Stimulated activated CD4-positive, alpha-beta T cell treated with anti-CD3 and anti-CD28 coated beads, Interleukin-4, amount 100 ng/mL, for 48 hours (primary cell): ENCODE measurements around the gene PHF12.
"Not testable (repeated sequence)": the region's sequence is repeated elsewhere in the genome, so short reads cannot be mapped to it uniquely, and the experiment has no call there.

Experiments used
- DNase-seq, 2 donors: peaks; one replicate each; pipeline ENCODE4 v3.0.0-alpha.2; 2020; ENCODE audit warnings: low read depth in 2 of 2

Gene PHF12

DNA sequence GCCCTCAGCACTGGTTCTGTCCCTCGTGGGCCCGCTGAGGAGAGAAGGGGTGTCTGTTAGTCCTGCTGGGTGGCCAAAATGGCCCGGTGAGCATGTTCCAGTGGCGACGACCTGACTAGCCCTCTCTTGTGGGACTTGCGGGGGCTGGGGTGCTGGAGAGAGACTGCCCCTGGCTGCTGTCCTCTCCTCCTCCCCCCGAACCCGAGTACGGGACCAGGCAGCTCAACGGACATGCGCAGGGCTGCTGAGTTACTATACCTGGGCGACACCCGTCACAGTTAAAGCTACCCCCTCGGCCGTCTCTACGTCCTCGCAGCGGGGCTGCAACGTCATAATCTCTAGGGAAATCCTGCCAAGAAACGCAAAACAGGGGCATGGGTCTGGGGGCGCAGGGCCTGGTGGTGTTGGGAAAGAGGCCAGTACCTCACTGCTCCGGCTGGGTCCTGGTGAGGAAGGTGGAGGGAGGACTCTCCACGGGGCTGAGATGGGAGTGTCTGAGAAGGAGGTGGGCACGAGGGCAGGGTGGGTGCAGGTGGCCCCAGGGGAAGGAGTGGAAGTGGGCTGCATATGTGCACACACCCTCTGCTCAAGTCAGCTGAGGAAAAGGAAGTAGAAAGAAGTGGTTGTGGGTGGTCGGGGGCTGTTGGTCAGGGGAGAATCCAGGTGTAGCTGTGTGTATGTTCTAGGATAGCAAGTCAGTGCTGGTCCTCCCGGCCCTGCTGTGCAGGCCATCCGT, 67.2 kb downstream of the PHF12 start:
- DNase-seq: no peak

DNA sequence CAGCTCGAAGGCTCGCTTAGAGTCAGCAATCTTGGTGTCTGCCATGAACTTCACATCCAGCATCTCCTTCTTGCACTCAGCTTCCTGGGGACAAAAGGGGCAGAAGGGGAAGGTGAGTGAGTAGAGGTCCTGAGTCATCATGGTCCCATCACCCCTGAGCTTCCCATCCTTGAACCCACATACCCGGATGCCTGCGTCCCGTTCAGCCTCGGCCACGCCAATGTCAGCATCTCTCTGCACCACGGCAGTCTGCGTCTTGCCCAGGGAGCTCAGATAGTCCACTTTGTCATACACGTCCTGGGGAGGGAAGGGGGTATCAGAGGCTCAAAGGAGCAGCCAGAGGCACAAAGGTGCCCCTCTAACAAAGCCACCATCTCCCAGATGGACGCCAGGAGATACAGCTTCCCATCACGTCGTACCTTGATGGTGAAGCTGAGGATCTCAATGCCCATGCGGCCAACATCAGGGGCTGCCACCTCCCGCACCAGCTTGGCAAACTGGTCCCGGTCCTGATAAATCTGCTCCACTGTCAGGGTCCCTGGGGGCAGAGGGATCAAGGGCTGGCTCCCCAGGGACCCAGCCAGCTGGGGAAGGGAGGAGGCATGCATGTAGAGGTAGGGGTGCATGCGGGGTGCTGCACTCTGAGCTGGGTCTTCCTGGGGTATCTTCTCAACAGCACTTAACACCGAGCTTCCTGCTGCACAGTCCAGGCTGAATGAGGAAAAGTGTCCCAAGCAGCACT, 69.0 kb downstream of the PHF12 start:
- DNase-seq: no peak

DNA sequence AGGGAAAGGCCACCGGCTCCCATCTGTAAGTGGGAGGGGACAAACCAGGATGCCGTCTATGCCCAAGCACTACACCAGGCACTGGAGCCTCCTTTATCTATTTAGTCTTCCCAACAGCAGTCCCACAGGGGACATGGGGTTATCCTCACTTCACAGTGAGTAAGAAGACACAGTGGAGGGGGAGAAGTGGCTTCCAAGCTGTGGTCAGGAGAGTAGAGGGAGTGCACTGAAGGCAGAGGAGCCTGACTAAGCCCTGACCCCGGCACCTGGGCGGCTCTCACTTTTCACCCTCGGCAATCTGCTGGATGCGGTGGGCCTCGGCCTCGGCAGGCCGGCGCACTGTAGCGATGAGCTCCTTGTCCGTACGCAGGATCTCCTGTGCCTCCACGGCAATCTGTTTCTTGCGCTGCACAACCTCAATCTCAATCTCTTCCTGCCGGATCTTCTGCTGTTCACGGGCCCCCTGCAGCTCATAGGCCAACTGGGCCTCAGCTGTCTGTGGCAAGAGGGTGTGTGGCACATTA, 69.7 kb downstream of the PHF12 start:
- DNase-seq: no peak

DNA sequence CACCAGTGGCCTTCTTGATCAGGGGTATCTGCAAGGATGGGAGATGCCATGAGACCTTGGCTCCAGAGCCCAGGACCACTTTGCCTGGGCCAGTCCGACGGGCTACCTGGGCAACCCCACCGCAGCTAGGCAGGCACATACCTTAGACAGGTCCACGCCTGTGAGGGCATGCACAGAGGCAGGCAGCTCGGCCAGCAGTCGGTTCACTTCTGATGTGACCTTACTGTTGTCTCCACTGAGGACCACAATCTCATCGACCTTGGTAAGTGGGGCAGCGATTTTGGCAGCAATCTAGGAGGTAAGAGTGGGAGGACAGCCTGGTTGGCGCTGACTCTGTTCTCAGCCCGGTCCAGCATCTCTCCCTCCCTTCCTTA, 70.8 kb downstream of the PHF12 start:
- no peak for DNase-seq

DNA sequence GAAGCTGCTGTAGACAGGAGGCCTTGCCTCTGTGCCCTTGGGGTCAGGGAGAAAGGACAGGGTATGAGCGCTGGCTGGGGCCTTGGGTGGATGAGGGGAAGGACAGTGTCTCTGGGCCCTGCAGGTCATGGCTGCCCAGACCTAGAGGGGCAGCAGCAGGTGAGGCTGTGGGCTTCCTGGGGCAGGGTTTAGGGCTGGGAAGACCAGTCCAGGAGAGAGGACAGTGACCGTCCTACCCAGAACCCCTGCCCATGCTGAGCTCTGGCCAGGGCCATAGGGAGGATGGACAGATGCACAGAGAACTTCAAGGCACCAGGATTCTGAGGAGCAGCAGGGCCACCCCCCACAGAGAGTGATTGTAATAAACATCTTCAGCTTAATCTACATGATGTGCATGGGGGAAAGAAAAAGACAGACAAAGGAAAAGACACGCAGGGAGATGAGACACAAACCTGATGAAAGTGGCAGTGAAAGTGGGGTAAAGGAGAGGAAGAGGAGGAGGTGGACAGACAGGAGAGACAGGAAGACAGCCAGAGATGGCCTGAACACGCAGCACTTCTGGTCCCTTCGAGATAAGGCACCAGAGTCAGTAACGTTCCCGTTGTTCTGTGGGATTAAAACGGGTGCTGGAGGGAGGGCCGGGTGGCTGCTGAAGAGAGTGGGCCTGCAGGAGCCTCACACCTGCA, 71.3 kb downstream of the PHF12 start:
- DNase-seq: no peak

DNA sequence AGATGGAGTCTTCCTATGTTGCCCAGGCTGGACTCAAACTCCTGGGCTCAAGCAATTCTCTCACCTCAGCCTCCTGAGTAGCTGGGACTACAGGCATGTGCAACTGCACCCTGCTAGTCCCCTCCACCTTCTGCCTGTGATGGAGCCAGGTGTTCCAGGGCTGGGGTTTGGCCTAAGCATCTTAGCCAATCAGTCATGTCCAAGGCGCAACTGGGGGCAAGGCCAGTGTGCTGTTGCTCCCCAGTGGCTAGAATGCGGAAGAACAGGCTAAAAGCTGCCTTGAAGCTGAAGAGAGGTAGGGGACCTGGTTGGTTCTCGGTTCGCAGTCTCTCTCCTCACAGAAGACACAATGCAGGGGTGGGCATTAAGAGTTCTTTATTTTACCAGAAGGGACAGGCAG, 72.3 kb downstream of the PHF12 start:
- no peak for DNase-seq

DNA sequence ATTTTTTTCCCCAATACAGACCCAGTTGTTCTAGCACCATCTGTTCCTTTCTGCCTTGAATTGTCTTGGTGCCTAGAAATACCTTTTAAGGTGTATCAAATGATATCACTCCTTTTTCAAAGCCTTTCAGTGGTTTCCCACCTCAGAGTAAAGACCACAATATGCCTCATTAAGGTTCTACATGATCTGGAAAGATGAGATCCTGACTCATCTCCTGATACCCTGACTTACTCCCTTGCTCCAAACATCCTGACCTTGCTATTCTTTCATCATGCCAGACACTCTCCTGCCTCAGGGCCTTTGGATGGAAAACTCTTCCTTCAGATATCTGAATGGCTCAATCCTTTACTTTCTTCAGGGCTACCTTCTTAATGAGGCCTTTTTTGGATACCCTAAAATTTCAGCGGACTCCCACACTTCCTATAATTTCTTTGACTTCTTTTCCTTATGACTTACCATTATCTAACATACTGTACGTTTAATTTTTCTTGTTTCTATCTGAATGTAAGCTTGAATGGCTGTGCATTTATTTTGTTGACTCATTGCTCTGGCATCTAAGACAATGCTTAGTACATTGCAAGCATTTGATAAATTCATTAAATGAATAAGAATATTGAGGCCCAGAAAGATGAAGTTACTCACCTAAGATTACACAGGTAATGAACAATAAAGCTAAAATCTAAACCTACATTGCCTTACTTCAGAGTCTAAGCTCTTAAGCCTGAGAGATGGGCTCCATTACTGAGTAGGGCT, 73.0 kb downstream of the PHF12 start:
- no peak for DNase-seq

DNA sequence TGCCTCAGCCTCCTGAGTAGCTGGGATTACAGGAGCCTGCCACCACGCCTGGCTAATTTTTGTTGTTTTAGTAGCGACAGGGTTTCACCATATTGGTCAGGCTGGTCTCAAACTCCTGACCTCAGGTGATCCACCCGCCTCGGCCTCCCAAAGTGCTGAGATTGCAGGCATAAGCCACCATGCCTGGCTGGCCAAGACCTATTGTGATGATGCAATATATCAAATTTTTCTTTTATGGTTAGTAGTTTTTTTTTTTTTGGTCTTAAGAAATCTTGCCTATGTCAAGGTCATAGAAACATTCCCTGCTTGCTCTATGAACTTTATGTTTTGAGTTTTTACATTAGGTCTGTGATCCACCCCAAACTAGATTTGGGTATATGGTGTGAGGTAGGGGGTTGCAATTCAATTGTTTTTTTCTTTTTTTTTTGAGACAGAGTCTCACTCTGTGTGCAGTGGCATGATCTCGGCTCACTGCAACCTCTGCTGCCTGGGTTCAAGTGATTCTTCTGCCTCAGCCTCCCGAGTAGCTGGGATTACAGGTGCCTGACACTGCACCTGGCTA, 74.1 kb downstream of the PHF12 start:
- not testable (repeated sequence) for DNase-seq

DNA sequence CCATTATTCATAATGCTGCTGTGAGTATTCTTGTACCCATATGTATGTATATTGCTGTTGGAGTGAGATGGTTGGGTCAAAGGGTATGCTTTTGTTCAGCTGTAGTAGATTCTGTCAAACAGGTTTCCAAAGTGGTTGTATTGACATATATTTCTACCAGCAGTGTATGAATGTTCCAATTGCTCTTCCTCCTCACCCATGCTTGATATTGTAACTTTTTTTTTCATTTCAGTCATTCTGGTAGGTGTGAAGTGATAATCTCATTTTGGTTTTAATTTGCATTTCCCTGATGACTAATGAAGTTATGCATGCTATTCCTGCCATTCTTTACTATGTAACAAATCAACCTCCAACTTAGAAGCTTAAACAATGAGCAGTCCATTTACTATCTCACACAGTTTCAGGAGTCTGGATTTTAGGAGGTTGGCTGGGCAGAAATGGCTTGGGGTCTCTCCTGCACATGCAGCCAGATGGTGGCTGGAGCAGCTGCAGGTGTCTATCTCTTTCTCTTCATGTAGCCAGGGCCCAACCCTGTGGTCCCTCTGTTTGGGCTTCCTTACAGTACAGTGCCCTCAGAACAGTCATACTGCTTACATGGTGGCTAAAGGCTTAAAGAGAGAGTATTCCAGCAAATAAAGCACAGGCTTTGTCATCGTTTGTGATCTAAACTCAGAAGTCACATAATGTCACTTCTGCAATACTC, 75.3 kb downstream of the PHF12 start:
- DNase-seq: no peak

DNA sequence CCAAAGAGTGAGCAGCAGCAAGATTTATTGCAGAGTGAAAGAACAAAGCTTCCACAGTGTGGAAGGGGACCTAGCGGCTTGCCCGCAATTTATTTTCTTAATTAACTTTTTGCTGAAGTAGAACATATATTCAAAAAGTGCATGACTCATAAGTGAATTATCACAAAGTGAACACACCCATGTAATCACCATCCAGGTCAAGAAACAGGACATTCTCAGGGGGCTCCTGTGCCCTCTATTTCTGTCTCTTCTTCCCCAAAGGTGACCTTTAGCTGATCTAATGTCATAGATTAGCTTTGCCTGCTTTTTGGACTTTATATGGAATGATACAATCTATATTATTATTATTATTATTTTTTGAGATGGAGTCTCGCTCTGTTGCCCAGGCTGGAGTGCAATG, 76.6 kb downstream of the PHF12 start:
- no peak for DNase-seq

DNA sequence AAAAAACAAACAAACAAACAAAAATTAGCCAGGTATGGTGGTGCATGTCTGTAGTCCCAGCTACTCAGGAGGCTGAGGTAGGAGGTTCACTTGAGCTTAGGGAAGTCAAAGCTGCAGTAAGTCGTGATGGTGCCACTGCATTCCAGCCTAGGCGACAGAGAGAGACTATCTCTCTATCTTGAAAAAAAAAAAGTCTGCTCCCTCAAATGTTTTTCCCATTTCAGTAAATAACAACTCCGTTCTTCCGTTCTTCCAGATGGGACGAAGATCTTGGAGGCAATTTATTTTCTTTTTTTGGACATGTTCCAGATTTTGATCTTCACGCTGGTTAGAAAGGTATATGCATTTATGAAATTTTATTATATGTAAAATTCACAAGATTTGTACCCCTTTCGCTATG, 77.5 kb downstream of the PHF12 start:
- DNase-seq: no peak

DNA sequence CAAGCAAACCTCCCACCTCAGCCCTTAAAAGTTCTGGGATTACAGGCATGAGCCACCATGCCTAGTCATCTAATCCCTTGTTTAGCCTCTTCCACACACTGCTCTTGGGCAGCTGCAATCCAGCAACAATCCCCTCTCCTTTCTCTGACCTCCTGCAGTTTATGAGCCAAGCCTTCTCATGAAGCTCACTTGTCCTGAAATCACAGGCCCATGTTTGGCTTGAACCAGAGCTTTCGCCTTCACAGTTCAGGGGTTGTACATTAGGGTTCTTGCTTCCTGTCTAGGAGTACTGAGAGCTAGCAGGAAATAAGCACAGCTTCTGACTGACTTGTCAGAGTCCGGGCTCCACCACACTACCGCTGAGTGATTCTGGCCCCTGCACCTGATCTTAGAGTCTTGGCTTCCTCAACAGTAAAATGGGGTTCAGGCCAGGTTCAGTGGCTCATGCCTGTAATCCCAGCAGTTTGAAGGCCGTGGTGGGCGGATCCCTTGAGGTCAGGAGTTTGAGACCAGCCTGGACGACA, 80.2 kb downstream of the PHF12 start:
- peak in 1 of 2 donors; percentile 38 for DNase-seq

DNA sequence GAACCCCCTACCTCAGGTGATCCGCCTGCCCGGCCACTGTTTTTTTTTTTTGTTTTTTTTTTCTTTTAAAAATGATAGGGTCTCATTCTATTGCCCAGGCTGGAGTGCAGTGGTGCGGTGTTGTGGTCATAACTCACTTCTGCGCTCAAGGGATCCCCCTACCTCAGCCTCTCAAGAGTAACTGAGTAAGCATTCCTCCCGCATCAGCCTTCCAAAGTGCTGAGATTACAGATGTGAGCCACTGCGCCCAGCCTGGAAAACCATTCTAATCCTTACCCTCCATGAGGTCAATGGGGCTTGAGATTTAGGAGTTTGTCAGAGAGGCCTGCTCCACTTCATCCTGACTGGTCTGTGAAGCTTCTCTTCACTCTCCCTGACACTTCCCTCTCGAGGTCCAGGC, 84.0 kb downstream of the PHF12 start:
- no peak for DNase-seq

DNA sequence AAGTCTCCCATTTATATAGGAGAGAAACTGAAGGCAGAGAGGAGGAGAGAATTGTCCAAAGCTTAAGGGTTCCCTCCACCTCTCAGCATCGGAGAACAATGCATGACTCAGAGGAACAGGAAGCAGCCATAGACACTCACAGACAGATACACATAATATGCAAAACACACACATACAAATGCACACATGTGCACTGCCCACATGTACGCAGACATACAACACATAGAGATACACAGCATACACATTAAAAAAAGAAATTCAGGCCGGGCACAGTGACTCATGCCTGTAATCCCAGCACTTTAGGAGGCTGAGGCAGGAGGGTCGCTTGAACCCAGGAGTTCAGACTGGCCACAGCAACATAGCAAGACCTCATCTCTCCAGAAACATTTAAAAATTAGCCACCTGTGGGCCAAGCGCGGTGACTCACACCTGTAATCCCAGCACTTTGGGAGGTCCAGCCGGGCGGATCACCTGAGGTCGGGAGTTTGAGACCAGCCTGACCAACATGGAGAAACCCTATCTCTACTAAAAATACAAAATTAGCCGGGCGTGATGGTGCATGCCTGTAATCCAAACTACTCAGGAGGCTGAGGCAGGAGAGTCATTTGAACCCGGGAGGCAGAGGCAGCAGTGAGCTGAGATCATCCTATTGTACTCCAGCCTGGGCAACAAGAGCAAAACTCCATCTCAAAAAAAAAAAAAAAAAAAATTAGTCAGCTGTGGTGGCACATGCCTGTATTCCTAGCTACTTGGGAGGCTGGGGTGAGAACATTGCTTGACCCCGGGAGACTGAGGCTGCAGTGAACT, 85.2 kb downstream of the PHF12 start:
- no peak for DNase-seq

DNA sequence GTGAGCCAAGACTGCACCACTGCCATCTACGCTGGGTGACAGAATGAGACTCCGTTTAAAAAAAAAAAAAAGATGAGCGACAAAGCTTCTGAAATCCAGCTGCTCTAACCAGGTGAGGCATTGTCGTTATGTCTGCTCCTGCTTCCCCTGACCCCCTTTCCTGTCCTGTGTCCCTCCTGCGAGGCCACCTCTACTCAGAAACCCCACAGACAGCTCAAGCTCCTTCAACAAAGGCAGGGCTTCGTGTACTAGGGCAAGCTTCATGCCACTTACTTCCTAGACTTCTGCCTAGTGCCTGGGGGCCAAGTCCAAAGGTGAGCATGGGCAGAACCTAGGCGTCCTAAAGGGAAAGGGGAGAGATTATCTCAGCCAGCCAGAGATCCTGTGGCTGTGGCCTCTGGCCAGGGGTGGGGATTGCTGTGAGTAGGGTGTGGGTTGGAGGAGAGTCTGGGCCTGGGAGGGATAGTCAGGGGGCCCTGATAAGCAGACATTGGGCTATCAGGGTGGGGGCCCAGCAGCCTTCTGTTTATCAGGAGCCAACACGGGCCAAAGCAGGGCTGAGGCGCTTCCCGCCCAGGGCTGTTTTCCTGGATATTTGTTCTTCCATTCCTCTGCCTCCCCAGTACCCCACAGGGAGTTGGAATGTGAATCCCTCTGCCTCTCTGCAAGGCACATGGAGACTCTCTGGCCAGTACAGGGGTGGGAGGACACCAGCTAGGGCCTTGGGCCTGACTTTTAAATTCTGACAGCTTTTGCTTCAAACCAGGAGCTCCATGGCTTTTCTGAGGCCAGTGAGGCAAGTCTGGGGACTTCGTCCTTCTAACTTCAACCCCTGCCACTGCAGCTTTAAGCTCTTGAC, 86.1 kb downstream of the PHF12 start:
- DNase-seq: no peak

DNA sequence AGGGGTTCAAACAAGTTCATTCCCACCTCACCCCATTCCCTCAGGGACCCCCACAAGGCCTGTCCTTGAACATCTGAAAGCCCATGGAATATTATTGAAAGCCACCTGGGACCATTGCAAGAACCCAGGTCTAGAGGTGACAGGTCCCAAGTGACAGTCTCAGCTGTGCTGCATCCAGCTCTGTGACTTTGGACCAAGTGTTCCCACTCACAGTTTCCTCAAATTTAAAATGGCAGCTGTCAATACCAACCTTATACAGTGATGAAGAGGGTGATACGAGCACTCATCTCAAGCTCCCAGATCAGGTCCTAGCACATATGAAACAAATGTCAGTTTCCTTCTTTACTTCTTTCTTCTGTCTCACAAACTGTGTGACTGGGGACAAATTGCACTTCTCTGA, 87.4 kb downstream of the PHF12 start:
- DNase-seq: no peak

DNA sequence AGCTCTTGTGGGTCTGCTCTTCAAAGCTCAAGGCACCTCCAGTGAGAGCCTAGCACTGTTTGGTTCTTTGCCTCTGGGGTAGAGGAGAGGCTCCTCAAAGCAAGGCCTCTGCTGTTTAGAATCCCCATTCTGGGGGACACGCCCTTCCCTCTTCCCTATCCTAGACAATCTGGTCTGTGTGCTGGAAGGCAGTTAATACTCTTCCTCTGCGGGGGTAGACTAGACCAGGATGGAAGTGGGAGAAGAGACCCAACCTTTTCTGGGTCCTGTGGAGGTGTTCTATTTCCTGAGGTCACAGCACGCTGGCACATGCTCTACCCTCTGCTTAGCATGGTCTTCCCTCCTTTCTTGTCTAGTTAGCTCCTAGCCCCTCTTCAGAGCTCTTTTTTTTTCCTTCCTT, 88.8 kb downstream of the PHF12 start:
- DNase-seq: no peak

DNA sequence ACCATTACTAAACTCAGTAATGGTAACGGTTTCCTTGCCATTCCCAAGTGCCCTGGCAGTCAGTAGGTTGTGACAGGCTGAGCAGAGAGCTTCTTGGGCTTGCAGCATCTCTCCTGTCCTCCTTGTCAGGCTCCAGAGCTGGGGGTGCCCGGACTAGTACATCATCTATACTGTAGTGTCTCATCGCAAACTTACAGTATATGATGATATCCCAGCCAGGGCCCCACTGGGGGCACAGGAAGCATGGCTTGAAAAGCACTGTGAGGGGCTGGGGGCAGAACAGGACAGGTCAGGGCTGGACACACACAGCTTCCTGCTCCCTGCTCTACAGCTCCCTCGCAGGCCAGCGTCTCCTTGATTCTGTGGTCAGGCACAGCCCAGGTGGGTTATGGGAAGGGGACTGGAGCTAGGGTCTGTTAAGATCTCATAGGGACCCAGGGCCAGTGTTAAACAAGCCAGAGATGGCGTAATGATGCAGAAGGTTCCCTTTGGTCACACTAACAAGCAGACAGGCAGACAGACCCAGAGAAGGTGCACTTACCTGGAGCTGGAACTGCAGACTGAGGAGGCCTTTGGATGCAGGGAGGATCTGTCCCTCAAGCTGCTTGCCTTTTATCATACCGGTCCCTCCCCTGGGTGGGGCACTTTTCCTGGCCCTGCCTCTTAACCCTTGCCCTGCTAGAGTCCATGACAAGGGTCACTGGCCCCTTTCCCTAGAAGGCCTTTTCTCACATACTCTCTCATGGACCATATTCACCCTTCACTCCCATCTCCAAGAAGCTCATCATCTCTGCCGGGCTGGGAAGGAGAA, 89.7 kb downstream of the PHF12 start:
- no peak for DNase-seq
